HCT116 (cell line): Measurements from ENCODE around the gene DDX10. TPM values are rescaled to one million over a fixed set of nuclear protein-coding genes. Genes with fewer than 3 reads are reported as not detected.

ENCODE experiments used
- ATAC-seq: fragments of 200-7000 bp; cut with Tn5 transposase; 2 replicates; pipeline ENCODE4 v1.9.1; 2020; ENCODE audit warnings: mild to moderate bottlenecking, moderate library complexity
- BruUV-seq: library from RNA; stranded (reverse); fragments of 400-500 nt; replicated peaks from 2 replicates; lab custom pipeline; 2021; lab: Mats Ljungman, UMichigan
- CTCF ChIA-PET: fragments of 300-600 bp; sonication (Branson Sonifier 250); formaldehyde crosslinking; loops from one replicate; lab custom pipeline; 2021; ENCODE audit warnings: antibody characterized with exemption; lab: Charles Lee
- POLR2A ChIA-PET: fragments of 300-600, 350-600 bp; sonication (Branson Sonifier 250); formaldehyde crosslinking; loops from one replicate; lab custom pipeline; 2021; ENCODE audit warnings: antibody characterized with exemption; lab: Charles Lee
- RAD21 ChIA-PET, 2 experiments: fragments of 300-600 bp; sonication (Branson Sonifier 250); formaldehyde crosslinking; loops; one replicate each; lab custom pipeline; 2023; ENCODE audit warnings: low total read pairs in 2 of 2; ENCODE audit not compliant: uncharacterized antibody in 2 of 2, unreplicated experiment in 2 of 2, low non-redundant PET in 1 of 2; lab: Charles Lee
- DNase-seq: peaks from one replicate; pipeline ENCODE4 v3.0.0-alpha.2; 2010; ENCODE audit warnings: low read depth, low spot score
- H2AFZ ChIP-seq: fragments of 200-600 bp; shearing (Covaris generic), sonication (generic); 2 replicates; pipeline ENCODE4 v1.6.1; 2017; ENCODE audit warnings: low read depth, mixed run types, mixed read lengths, antibody characterized with exemption, low read length; ENCODE audit not compliant: poor library complexity, severe bottlenecking
- H3K27ac ChIP-seq: 2 replicates; pipeline ENCODE4 v1.5.1; 2012; ENCODE audit warnings: low read depth, low read length
- H3K27me3 ChIP-seq: fragments of 200-600 bp; sonication (generic); 2 replicates; pipeline ENCODE4 v1.6.1; 2016; ENCODE audit warnings: mixed run types, low read length, mixed read lengths; ENCODE audit not compliant: insufficient read depth
- H3K36me3 ChIP-seq, 2 experiments: fragments of 200-500 bp in 1 of 2; fragments of 200-600 bp in 1 of 2; sonication (Bioruptor generic) in 1 of 2; sonication (generic) in 1 of 2; 2 replicates each; pipeline versions ENCODE4 v1.5.1 to v1.6.1; 2014 to 2016; ENCODE audit warnings: low read length in 2 of 2, inconsistent platforms in 1 of 2, mixed read lengths in 1 of 2, mixed run types in 1 of 2; ENCODE audit not compliant: insufficient read depth in 2 of 2, control insufficient read depth in 1 of 2
- H3K4me1 ChIP-seq, 2 experiments: fragments of 200-600 bp in 1 of 2; sonication (generic) in 1 of 2; 2 replicates each; pipeline versions ENCODE4 v1.5.1 to v1.6.1; 2012 to 2017; ENCODE audit warnings: low read length in 2 of 2, inconsistent platforms in 1 of 2, mild to moderate bottlenecking in 1 of 2, mixed read lengths in 1 of 2, mixed run types in 1 of 2, moderate library complexity in 1 of 2; ENCODE audit not compliant: insufficient read depth in 2 of 2, control insufficient read depth in 1 of 2
- H3K4me2 ChIP-seq: fragments of 200-600 bp; sonication (generic); 2 replicates; pipeline ENCODE4 v1.6.1; 2017; ENCODE audit warnings: mixed run types, low read length, mixed read lengths
- H3K4me3 ChIP-seq, 2 experiments: fragments of 200-600 bp in 1 of 2; sonication (generic) in 1 of 2; replicated peaks in 1 of 2; 2 replicates each; pipeline ENCODE4 v1.5.1; 2011 to 2016; ENCODE audit warnings: low read length in 2 of 2, control low read depth in 1 of 2, low read depth in 1 of 2, mild to moderate bottlenecking in 1 of 2, mixed read lengths in 1 of 2, mixed run types in 1 of 2
- H3K79me2 ChIP-seq: fragments of 200-600 bp; sonication (generic); 2 replicates; pipeline ENCODE4 v1.6.1; 2017; ENCODE audit warnings: mild to moderate bottlenecking, mixed run types, low read length, moderate library complexity, mixed read lengths; ENCODE audit not compliant: insufficient read depth
- H3K9ac ChIP-seq: fragments of 200-600 bp; sonication (generic); 2 replicates; pipeline ENCODE4 v1.6.1; 2016; ENCODE audit warnings: low read length, mixed read lengths
- H3K9me2 ChIP-seq: fragments of 200-600 bp; sonication (generic), shearing (Covaris generic); 2 replicates; pipeline ENCODE4 v1.6.1; 2017; ENCODE audit warnings: mixed run types, mild to moderate bottlenecking, moderate library complexity; ENCODE audit not compliant: insufficient read depth
- H3K9me3 ChIP-seq, 2 experiments: fragments of 200-500 bp in 1 of 2; fragments of 200-600 bp in 1 of 2; sonication (Bioruptor generic) in 1 of 2; sonication (generic) in 1 of 2; 2 replicates each; pipeline ENCODE4 v1.6.1; 2014 to 2017; ENCODE audit warnings: low read length in 2 of 2, mixed read lengths in 2 of 2, inconsistent platforms in 1 of 2, low read depth in 1 of 2, mild to moderate bottlenecking in 1 of 2, mixed run types in 1 of 2, moderate library complexity in 1 of 2; ENCODE audit not compliant: control insufficient read depth in 1 of 2, insufficient read depth in 1 of 2
- H4K20me1 ChIP-seq: fragments of 200-600 bp; sonication (generic), shearing (Covaris generic); 2 replicates; pipeline ENCODE4 v1.6.1; 2017; ENCODE audit warnings: mixed run types, mild to moderate bottlenecking, moderate library complexity; ENCODE audit not compliant: insufficient read depth
- CEBPB ChIP-seq: IDR thresholded peaks from 2 replicates; pipeline ENCODE4 v1.6.1; 2012; ENCODE audit warnings: low read depth
- EGR1 ChIP-seq: IDR thresholded peaks from 2 replicates; pipeline ENCODE4 v1.6.1; 2012; ENCODE audit warnings: low read depth
- FOSL1 ChIP-seq: IDR thresholded peaks from 2 replicates; pipeline ENCODE4 v1.6.1; 2012; ENCODE audit warnings: low read depth
- JUND ChIP-seq: IDR thresholded peaks from 2 replicates; pipeline ENCODE4 v1.6.1; 2012
- POLR2A ChIP-seq: IDR thresholded peaks from 2 replicates; pipeline ENCODE4 v1.7.0; 2011; ENCODE audit warnings: borderline replicate concordance; ENCODE audit not compliant: insufficient read depth, insufficient read length; ENCODE audit errors: extremely low read depth
- RAD21 ChIP-seq: IDR thresholded peaks from 2 replicates; pipeline ENCODE4 v1.6.1; 2012; ENCODE audit warnings: low read depth, mild to moderate bottlenecking
- SIN3A ChIP-seq: IDR thresholded peaks from 2 replicates; pipeline ENCODE4 v1.6.1; 2012; ENCODE audit warnings: low read depth
- SP1 ChIP-seq: IDR thresholded peaks from 2 replicates; pipeline ENCODE4 v1.6.1; 2012; ENCODE audit warnings: low read depth
- YY1 ChIP-seq: IDR thresholded peaks from 2 replicates; pipeline ENCODE4 v1.6.1; 2011; ENCODE audit warnings: low read length, low read depth, moderate library complexity, mild to moderate bottlenecking; ENCODE audit not compliant: insufficient replicate concordance; ENCODE audit errors: extremely low read depth
- ZNF274 ChIP-seq: fragments of 200-500 bp; sonication (Bioruptor generic); IDR thresholded peaks from 2 replicates; pipeline ENCODE4 v1.6.1; 2014; ENCODE audit warnings: mild to moderate bottlenecking, low read depth, low read length, inconsistent platforms
- intact Hi-C: fragments of 100-400 bp; cut with micrococcal nuclease; formaldehyde crosslinking; loops from 2 replicates; pipeline ENCODE4 v1.10.0; 2022
- total RNA-seq: library from RNA; stranded (reverse); gene quantifications from one replicate; pipeline ENCODE4 v1.2.1, GENCODE V29; 2021; ENCODE audit not compliant: unreplicated experiment
- TF ChIP-seq, protein P1 (sequence below): IDR thresholded peaks from 2 replicates; pipeline ENCODE4 v1.6.1; 2011; ENCODE audit warnings: mild to moderate bottlenecking, low read length, moderate library complexity; ENCODE audit not compliant: insufficient replicate concordance; ENCODE audit errors: extremely low read depth
- TF ChIP-seq, protein P2 (sequence below): IDR thresholded peaks from 2 replicates; pipeline ENCODE4 v1.6.1; 2012
- TF ChIP-seq, protein P3 (sequence below): IDR thresholded peaks from 2 replicates; pipeline ENCODE4 v1.6.1; 2012

The DDX10 gene
- total RNA-seq, 1 experiment from 2014 or later, result 66.5 TPM

DNA sequence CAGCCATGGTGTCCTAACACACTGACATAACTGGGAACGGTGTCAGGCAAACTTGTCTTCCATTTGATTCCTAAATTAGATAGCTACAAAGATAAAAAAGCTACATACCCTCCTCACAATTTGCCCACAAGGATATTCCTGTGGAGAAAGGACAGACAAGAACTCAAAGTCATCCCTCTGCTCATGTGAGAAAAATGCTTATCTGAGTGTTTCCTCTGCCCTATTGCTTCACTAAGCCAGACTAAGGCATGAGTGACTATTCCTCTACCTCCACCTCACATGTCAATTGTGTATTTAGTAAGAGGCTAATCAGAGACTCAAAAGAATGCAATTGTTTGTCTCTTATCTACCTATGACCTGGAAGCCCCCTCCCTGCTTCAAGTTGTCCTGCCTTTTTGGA, 247.7 kb downstream of the DDX10 start:
- Histone ChIP-seq H4K20me1 (no peaks in the 10 kb centered on the region), H3K9me3 (no peaks in the 10 kb centered on the region), H2AFZ (no peak overlapping the region), H3K27me3 (no peaks in the 10 kb centered on the region), H3K79me2 (no peaks in the 10 kb centered on the region), H3K27ac (no peak overlapping the region), H3K4me2 (no peak overlapping the region), H3K9me2 (0 out of 2 replicates have a peak, but pooled peaks cover 3% of the 10 kb centered on the region), H3K4me1 (peaks cover 12 to 57% of the 10 kb centered on the region in 2 experiments; a peak in 3 of 4 replicates), H3K9ac (no peak overlapping the region), H3K36me3 (no peaks in the 10 kb centered on the region), H3K4me3 (no peak overlapping the region)
- ATAC-seq, result no peak
- BruUV-seq, result no TSS peak
- CTCF ChIA-PET, result no interaction called here
- POLR2A ChIA-PET, result no interaction called here
- intact Hi-C loops, result no loop called here
- DNase-seq, result no peak
- RAD21 ChIA-PET, result no interaction called here
- no peak for TF ChIP-seq FOSL1
- TF ChIP-seq ZNF274, result no peak
- no peak for TF ChIP-seq RAD21
- no peak for TF ChIP-seq SIN3A
- no peak for TF ChIP-seq YY1
- TF ChIP-seq POLR2A, result no peak
- TF ChIP-seq, protein P1, sequence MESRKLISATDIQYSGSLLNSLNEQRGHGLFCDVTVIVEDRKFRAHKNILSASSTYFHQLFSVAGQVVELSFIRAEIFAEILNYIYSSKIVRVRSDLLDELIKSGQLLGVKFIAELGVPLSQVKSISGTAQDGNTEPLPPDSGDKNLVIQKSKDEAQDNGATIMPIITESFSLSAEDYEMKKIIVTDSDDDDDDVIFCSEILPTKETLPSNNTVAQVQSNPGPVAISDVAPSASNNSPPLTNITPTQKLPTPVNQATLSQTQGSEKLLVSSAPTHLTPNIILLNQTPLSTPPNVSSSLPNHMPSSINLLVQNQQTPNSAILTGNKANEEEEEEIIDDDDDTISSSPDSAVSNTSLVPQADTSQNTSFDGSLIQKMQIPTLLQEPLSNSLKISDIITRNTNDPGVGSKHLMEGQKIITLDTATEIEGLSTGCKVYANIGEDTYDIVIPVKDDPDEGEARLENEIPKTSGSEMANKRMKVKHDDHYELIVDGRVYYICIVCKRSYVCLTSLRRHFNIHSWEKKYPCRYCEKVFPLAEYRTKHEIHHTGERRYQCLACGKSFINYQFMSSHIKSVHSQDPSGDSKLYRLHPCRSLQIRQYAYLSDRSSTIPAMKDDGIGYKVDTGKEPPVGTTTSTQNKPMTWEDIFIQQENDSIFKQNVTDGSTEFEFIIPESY, result no peak
- TF ChIP-seq CEBPB, result no peak
- no peak for TF ChIP-seq SP1
- TF ChIP-seq EGR1, result no peak
- TF ChIP-seq JUND, result no peak
- TF ChIP-seq, protein P2, sequence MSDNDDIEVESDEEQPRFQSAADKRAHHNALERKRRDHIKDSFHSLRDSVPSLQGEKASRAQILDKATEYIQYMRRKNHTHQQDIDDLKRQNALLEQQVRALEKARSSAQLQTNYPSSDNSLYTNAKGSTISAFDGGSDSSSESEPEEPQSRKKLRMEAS, result no peak
- TF ChIP-seq, protein P3, sequence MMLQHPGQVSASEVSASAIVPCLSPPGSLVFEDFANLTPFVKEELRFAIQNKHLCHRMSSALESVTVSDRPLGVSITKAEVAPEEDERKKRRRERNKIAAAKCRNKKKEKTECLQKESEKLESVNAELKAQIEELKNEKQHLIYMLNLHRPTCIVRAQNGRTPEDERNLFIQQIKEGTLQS, result no peak
